Stimulated activated naive CD4-positive, alpha-beta T cell (primary cell): ENCODE measurements around the gene REEP5.
"Not testable (repeated sequence)": the region's sequence is repeated elsewhere in the genome, so short reads cannot be mapped to it uniquely, and the experiment has no call there.

Experiments used
- DNase-seq, 6 experiments: peaks; one replicate each; lab custom pipeline; 2025; lab: John Stamatoyannopoulos, UW

The REEP5 gene

DNA sequence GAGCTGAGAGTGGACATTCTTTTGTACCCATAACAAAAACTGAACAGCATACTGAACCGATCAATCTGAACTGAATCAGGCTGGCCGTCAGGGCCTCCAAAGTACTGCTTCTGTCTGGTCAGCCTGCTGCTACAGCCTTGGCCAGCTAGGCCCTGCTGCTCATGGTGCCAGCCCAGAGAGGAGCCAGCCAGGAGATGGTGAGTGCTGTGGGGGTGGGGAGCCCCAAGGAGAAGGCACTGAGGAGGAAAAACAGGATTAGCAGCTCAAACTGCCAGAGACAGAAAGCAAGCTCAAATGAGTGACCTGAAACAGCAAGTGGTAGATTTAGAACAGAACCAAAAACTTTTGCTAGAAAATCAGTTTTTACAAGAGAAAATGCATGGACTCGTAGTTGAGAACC, 37.0 kb downstream of the REEP5 start:
- DNase-seq, result no peak

DNA sequence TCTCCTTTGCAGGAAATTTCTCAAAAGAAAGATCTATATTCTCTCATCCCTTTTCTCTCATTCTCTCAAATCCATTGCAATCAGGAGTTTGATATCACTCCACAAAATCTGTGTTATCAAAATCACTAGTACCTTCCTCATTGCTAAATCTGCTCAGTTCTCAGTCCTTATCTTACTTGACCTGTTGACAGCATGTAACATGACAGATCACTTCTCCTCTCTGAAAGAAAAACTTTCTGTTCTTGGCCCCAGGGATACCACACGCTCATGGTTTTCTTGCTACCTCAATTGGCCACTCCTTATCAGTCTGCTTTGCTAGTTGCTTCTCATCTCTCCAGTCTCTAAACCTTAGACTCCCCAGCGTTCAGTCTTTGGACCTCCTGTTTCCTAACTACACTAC, 38.8 kb downstream of the REEP5 start:
- DNase-seq, result no peak

- no peak for DNase-seq
These were observed 41.6 kb downstream of the REEP5 start for GRCh38 chr5:112880219-112880964.

DNA sequence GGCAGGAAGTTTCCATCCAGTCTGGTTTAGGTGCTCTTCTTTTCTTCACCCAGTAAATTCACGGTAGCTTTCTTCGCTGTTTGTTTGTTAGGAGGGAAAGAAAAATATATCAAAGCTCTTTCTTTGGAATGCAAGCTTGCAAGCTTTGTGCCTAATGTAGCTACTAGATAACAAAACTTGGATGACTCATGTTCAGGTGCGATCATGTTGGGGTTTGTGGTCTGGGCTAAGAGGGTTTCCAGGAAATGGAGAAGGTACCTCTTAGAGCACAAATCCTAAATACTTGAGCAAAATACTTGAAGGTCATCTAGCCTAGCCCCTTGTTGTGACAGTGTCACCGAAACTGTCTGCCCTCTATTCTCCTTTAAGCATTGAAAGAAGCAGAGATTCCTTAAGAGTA, 43.3 kb downstream of the REEP5 start:
- no peak for DNase-seq

GRCh38 chr5:112878101-112878500, 43.9 kb downstream of the REEP5 start:
- no peak for DNase-seq

DNA sequence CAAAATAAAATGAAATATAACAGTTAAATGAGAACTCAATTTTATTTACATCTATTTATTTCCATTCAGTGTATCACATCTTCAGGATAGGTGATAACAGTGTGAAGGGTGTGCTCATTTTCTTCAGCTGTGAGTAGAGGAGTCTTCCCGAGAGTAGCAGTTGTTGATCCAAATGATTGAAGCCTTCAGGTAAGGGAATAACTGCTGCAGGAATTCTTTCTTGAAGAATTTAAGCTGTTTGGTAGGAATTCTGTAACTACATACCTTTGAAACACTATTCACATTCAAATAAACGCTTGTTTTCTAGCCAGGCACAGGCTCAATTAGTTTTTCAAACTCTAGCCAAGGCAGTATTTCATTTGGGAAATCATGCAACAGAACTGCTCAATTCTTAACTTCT, 45.7 kb downstream of the REEP5 start:
- DNase-seq, result no peak

- DNase-seq, result no peak
These were observed 51.1 kb downstream of the REEP5 start for GRCh38 chr5:112870966-112871365.

DNA sequence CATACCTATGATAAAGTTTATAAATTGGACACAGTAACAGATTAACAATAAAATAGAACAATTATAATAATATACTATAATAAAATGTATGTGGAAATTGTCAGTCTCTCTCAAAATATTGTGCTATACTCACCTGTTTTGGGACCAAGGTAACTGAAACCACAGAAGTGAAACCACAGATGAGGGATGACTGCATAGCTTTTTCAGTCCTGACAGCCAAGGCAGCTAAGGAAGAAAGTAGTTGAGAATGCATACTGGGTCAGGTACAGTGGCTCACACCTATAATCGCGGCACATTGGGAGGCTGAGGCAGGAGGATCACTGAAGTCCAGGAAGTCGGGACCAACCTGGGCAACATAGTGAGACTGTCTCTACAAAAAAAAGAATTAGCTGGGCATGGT, 52.1 kb downstream of the REEP5 start:
- DNase-seq, result no peak

DNA sequence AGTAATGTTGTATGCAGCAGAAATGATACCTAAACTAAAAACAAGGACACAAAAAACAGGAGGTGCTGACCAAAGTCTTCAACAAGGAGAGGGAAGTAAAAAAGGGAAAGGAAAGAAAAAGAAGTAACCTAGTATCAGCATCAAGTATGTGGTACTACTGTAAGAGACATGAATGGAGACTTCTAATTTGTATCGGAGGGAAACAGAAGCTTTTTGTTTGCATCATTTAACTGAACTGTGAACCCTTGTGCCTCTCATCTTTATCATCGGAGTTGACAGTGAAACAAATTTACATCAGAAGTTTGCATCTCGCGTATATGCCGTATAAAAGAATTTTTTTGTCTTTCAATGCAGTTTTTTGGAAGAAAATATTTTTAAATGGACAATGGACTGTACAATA, 54.6 kb downstream of the REEP5 start:
- no peak for DNase-seq

- no peak for DNase-seq
These were observed 55.3 kb downstream of the REEP5 start for GRCh38 chr5:112866739-112867138.

- DNase-seq, result no peak
These were observed 56.9 kb downstream of the REEP5 start for GRCh38 chr5:112865128-112865527.

DNA sequence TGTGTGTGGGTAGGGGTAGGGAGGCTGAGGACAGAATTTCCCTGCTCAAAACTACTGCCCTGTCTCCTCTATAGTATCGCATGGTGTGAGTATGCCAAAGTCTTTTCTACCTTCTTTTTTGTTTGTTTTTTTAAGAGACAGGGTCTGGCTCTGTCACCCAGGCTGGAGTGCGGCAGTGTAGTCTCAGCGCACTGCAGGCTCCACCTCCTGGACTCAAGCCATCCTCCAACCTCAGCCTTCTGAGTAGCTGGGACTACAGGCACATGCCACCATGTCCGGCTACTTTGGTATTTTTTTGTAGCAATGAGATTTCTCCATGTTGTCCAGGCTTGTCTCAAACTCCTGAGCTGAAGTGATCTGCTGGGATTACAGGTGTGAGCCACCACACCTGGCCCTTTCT, 58.5 kb downstream of the REEP5 start:
- no peak for DNase-seq

- no peak for DNase-seq
These were observed 59.9 kb downstream of the REEP5 start for GRCh38 chr5:112862085-112862484.

- DNase-seq, result no peak
These were observed 60.4 kb downstream of the REEP5 start for GRCh38 chr5:112861638-112861985.

GRCh38 chr5:112860929-112861637, 60.9 kb downstream of the REEP5 start, which contains the start of gene SRP19:
Gene SRP19 (plus strand): TSS chr5:112861287. CDS start chr5:112861377, 90 bp downstream.
- peak; percentile 83 to 92 (median 88) for DNase-seq

DNA sequence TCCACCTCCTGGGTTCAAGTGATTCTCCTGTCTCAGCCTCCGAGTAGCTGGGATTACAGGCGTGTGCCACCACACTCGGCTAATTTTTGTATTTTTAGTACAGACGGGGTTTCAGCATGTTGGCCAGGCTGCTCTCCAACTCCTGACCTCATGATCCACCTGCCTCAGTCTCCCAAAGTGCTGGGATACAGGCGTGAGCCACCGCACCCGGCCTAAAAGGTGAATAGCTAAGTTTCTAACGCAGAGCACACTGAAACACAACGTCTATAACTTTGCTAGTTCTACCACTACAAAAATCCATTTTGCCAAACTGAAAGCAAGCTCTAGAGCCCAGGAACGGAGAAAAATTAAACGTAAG, 61.5 kb downstream of the REEP5 start:
- not testable (repeated sequence) for DNase-seq

DNA sequence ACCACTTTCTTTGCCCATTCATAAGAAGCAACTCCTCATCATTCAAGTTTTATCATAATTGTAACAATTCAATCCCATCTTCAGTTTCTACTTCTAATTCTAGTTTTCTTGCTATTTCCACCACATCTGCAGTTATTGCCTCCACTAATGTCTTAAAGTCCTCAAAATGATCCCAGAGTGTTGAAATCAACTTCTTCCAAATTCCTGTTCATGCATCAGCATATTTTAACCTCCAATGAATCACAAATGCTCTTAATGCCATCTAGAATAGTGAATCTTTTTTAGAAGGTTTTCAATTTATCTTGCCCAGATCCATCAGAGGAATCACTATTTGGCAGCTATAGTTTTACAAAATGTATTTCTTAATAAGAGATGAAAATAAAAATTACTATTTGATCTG, 64.2 kb downstream of the REEP5 start:
- DNase-seq, result no peak

GRCh38 chr5:112854651-112855050, 67.4 kb downstream of the REEP5 start:
- DNase-seq, result no peak

GRCh38 chr5:112849912-112850311, 72.1 kb downstream of the REEP5 start:
- no peak for DNase-seq

GRCh38 chr5:112848116-112848811, 73.8 kb downstream of the REEP5 start:
- DNase-seq, result peak in 3 of 6 experiments; percentile 13 to 43 (median 36)

DNA sequence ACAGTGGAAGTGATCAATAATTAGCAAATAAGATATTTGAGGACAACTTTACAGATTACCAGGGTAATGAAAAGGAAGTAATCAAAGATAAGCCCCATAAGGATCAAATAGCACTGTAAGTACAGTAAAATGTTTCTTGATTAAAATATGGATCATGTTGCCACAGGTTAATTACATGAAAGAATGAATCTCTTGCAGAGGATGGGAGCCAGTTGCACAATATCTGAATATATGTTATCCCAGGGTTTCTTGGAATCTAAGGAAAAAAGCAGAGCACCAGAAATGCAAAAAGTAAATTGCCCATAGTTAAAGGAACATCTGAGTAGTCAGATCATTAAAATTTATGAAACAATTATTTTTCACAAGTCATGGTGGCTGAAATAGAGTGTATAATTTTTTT, 74.7 kb downstream of the REEP5 start:
- DNase-seq, result no peak

DNA sequence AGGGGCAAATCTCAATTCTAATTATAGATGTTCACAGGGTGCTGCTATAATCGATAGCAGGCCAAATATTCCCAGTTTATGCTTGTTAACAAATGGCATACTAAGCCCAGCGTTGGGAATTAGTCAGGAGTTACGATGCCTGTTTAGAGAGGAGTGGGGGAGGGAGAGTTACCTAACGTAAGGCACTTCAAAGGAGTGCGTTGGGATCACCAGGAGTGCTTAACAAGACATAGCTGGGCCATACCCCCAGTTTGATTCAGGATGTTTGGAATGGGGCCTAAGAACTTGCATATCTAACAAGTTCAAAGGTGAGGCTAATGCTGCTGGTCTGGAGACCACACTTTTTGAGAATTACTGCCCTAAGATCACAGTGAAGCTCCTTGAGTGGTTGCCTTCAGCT, 75.5 kb downstream of the REEP5 start:
- no peak for DNase-seq

GRCh38 chr5:112844489-112844888, 77.5 kb downstream of the REEP5 start:
- DNase-seq, result no peak
